Pons (tissue), 1 donor: ENCODE results near the gene ZSWIM9.

Experiments used
- DNase-seq: peaks from one replicate; pipeline ENCODE4 v3.0.0-alpha.2; 2016; ENCODE audit warnings: low spot score

The ZSWIM9 gene

DNA sequence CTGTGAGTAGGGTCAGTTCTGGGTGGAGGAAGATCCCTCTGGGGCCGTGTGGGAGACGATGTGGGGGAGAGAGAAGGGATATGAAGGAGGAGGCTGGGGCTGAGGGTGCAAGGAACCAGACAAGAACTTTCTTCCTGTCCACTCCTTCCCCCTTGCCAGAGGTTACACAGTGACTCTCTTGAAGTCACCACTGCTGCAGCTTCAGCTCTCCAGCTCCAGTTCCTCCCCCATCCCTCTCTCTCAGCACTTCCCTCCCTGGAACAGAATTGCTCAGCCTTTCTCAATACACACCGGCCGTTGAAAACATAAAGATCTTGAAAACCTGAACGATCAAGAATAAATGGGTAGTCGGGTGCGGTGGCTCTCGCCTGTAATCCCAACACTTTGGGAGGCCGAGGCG, 5.1 kb downstream of the ZSWIM9 start:
- DNase-seq = no peak

DNA sequence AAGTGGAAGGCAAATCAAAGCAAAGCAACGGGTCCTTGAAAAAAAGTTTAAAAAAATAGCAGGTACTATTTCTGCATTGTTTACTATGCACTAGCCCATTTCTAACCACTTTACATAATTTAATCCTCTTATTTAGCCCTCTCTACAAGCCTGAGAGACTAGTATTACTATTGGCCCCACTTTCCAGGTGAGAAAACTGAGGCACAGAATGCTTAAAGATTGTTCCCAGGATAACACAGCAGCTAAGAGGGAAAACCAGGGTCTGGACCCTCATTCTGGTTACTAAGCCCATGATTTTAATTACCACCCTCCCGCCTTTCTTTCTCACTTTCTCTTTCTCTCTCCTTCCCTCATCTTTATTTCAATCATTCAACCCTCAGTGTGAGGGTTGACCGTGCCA, 5.7 kb downstream of the ZSWIM9 start:
- DNase-seq = no peak

DNA sequence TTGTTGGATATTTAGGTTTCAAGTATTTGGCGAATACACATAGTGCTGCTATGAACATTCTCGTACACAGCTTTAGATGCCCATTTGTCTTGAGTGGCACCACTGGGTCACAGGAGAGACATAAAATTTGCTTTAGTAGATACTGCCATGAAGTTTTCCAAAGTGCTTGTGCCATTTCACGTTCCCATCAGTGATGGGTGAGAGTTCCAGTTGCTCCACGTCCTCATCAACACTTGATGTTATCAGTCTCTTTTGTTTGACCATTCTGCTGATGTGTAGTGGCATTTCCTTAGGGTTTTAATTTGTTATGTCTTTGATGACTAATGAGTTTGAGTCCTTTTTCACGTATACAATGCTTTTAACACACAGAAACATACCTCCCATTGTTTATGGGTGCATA, 11.0 kb downstream of the ZSWIM9 start:
- no peak for DNase-seq

DNA sequence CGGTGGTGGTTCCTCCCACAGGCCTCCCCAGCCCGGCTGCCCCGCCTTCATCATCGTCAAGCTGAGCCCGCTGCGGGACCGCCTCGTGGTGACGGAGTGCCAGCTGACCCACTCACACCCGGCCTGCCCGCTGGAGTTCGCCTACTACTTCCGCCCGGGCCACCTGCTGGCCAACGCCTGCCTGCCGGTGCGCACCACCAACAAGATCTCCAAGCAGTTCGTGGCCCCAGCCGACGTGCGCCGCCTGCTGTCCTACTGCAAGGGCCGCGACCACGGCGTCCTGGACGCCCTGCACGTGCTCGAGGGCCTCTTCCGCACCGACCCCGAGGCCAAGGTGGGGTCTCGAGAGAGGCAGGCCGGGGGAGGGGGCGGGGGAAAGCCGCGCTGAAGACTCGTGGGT, 12.0 kb downstream of the ZSWIM9 start:
- DNase-seq = no peak

DNA sequence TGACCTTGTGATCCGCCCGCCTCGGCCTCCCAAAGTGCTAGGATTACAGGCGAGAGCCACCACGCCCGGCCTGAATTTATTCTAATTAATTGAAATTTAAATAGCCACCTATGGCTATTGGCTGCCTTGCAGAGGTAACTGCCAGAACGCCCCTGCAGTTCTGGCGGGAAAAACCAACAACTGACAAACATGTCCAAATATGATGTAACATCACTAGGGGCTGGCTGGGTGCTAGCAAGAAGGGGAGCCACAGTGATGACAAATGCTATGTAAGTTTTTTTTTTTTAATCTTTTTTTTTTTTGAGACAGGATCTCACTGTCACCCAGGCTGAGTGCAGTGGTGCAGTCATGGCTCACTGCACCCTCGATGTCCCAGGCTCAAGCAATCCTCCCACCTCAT, 12.9 kb downstream of the ZSWIM9 start:
- no peak for DNase-seq

DNA sequence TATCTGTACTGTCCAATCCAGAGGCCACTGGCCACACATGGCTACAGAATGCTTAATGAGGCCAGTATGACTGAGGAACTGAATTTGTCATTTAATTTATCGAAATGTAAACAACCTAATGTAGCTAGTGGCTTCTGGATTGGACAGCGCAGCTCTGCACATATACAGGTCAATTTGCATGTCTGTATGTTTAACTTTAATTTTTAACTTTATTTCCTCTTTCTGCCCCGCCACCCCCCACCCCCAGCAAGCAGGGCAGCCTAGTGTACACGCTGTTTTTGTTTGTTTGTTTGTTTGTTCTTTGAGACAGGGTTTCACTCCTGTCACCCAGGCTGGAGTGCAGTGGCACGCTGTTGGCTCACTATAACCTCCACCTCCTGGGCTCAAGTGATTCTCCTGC, 15.5 kb downstream of the ZSWIM9 start:
- DNase-seq = no peak

DNA sequence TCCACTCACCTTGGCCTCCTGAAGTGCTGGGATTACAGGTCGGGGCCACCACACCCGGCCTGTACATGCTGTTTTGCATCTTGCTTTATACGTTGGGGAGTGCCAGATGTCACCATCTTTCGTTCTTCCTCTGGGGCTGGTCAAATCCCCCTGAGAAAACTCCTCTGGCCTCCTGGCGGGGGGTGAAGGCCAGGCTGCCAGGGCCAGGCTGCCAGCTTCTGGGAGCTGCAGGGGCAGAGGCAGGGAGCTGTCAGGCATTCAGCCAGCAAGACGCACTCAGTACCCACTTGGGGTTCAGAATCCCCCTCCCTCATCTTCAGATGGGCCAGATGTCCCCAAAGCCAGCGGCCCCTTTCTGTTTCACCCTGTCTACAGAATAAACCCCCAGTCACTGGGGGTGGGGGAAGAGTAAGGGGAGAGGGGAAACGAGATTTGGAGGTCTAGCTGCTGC, 16.1 kb downstream of the ZSWIM9 start:
- no peak for DNase-seq

DNA sequence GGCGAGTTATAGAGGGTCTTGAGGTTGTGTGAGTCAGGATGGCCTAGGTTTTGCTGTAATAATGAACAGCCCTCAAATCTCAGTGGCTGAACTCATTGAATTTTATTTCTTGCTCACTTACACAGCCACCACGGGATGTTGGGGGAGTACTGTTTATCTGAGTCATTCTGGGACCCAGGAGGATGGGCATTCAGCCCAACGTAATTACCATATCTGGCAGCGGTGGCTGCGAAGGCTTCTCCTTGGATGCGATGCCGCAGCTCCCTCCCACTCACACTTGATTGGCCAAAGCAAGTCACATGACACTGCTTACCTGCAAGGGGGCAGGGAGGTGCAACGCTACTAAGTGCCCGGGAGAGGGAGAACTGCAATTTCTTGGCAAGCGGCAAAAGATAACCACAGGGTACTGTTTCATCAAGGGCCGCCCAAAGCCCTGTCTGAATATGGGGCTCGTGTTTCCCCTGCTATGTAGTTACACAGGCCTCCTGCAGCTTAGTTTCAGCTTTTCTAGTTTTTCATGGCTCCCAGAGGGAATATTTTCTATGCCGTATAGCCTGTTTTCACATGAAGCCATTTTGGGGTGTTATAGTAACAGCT, 19.9 kb downstream of the ZSWIM9 start:
- DNase-seq = peak; percentile 50

DNA sequence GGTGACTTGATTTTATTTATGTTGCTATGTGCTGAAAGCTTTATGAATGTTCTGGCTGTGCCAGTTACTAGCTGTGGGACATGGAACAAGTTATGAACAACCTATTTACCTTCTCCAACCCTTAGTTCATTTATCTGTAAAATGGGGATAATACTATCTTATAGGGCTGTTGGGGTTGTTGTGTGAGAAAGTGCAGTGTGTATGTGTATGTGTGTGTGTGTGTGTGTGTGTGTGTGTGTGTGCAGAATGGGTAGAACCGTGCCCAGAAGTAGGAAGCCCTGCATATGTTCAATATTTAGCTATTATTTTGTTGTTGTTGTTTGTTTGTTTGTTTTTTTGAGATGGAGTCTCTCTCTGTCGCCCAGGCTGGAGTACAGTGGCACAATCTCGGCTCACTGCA, 20.4 kb downstream of the ZSWIM9 start:
- DNase-seq = no peak

DNA sequence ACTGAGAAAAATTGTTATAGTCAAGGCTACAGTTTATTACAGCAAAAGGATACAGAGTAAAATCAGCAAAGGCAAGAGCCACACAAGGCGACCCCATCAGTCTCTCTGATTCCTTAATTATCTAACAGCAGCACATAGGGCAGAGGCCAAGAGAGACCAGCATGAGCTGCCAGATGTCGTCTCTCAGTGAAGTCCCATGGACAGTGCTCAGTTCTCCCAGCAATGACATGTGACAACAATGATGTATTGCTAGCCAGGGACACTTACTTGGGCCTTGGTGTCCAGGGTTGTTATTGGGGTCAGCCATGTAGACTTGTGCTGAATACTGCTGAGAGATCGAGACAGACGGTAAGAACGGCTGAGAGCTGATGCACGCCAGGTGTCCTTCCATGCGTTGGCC, 22.3 kb downstream of the ZSWIM9 start:
- peak; percentile 50 for DNase-seq

DNA sequence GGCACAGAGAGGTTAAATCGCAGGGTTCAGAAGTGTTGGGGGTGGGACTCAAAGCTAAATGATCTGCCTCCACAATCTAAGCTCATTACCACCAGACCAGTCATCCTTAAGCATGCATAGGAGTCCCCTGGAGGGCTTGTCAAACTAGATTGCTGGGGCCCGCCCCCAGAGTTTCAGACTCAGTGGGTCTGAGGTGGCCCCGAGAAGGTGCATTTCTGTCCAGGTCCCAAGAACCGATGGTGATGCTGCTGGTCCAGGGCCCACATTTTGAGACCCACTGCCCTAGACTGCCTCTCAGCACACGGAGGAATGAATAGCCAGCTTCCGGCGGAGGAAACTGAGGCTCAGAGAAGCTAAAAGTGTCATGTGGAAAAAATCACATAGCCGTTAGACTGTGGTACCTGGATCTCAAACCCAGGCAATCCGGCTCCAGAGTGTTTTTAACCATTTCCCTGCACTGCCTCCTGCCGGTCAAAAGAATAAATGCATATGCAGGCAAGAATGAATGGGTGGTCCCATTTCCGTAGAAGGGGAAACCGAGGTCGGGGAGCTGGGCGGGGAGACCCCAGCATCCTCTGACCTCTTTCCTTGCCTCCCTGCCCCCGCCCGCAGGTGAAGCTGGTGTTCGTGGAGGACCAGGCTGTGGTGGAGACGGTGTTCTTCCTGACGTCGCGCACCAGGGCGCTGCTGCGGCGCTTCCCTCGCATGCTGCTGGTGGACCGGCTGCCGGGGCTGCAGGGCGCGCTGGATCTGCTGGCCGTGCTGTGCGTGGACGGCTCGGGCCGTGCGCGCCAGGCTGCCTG, 23.8 kb downstream of the ZSWIM9 start:
- no peak for DNase-seq

DNA sequence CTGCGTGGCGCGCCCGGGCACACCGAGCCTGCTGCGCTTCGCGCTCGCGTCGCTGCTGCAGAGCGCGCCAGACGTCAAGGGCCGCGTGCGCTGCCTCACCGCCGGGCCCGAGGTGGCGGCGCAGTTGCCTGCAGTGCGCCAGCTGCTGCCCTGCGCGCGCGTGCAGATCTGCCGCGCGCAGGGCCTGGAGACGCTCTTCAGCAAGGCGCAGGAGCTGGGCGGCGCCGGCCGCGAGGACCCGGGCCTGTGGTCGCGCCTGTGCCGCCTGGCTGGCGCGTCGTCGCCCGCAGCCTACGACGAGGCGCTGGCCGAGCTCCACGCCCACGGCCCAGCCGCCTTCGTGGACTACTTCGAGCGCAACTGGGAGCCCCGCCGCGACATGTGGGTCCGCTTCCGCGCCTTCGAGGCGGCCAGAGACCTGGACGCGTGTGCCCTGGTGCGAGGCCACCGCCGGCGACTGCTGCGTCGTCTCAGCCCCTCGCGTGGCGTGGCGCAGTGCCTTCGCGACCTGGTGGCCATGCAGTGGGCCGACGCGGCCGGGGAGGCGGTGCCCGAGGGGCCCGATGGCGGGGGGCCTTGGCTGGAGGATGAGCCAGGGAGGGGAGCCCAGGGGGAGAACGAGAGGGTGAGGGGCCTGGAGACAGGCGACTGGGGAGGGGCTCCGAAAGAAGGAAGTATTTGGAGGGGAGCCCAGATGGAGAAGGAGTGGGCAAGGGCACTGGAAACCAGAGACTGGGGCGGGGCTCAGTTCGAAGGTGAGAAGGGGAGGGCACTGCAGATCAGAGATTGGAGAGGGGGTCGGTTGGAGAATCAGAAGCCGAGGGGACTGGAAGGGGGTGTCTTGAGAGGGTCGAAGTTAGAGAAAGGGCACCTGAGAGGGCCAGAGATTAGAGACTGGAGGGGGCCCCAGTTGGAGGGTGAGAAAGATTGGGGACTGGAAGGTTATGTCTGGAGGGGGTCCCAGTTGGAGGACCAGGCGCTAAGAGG, 24.7 kb downstream of the ZSWIM9 start:
- no peak for DNase-seq

DNA sequence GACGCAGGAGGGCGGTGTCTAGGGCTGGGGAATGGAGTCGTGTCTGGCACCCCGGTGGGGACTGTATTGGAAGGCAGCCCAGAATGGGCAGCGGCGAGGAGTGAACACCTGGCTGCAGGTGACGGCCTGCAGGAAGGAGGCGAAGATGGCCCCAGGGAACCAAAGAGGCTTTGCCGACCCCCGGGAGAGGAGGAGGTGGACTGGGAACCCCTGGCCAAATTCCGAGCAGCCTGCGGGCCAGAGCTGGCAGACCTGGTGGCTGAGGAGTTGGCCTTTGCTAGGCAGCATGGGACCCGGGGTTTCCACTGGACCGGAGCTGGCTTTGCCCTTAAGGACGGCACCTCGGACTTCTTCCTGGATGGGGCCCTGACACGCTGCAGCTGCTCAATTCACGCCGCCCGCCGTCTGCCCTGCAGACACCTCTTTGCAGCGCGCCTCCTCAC, 25.9 kb downstream of the ZSWIM9 start:
- DNase-seq = no peak

DNA sequence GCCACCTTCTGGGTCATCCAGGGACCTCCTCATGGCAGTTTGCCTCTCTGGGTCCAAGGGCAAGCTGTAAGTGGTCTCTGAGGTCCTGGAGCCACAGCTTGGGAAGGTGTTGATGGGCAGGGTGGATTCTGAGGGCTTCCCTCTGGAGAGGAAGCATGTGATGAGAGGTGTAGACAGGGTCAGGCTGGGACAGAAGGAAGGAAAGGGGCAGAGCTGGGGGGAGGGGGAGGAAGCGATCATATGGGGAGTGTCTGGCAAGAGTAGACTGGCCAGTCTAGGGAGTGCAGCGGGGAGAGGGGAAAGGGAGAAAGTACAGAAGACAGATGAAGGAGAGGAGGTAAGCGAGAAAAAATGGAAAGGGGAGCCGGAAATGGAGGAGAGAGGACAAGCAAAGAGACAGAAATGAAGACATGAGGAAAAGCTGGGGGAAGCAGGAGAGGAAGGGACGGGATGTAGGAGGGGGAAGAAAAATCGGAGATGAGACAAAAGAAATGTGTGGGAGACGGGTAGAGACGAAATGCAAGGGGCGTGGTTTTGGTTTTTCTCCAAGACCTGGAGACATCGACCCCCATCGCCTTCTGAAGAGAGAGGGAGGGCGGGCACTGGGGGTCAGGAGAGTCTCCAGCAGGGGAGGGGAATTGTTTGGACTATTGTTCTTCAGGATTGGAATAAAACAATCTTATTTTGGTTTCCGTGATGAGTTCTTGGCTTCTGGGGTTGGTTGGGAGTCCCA, 26.6 kb downstream of the ZSWIM9 start:
- no peak for DNase-seq

DNA sequence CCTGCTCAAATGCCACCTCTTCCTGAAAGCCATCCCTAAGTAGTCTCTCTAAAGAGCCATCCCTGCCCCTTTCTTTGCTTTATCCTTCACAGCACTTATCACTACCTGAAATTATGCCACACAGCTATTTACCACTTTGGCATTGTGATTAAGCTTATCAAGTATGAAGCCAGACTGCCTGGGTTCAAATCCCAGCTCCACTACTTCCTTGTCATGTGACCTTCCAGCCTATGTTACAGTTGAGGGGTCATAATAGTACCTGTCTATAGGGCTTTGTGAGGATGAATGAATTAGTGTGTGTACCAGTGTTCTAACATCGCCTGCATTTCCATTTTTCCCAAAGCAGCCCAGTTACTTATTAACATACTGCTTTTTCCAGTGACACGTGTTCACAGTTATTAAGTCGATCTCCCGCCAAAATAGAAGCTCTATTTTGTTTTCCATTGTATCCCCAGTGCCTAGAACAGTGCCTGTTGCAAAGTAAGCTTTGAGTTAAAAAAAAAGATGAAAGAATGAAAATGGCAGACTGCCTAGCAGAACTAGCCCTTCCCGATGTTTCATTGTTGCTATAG, 32.8 kb downstream of the ZSWIM9 start:
- no peak for DNase-seq

DNA sequence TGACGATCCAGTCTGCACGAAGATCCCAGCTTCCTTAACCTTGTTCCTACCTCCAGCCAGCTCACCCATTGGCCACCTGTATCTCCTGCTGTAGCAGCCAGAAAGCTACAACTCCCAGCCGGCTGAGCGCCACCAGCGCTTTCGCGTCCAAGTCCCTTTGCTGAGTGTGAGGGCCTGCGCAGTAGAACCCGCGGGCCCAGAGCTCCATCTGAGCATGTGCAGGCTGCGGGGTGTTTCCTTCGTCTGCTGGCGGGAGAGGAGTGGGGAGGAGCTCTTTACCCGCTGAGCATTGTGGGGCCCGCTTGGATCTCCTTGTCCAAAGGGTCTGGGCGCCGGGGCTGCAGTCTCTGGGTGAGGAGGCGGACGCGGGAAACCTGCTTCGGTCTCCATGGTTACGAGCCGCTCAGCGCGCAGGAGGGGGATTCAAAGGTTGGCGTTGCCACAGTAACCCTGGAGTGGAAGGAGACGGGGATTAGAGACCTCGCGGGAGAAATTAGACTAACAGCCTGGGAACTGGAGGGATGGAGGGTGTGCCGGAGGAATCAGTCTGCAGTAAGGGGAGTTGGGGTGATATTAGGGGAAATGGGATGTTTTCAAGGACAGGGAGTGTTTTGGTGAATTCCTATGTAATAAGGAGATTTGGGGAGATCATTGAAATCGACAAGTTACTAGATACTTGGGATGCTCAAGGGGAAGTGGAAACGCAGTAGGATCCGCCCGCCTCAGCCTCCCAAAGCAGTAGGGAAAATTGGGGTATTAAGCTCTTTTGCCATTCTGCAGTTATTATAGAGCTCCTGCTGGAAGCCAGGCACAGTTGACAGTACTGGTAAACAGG, 33.5 kb downstream of the ZSWIM9 start:
- peak; percentile 97 for DNase-seq

DNA sequence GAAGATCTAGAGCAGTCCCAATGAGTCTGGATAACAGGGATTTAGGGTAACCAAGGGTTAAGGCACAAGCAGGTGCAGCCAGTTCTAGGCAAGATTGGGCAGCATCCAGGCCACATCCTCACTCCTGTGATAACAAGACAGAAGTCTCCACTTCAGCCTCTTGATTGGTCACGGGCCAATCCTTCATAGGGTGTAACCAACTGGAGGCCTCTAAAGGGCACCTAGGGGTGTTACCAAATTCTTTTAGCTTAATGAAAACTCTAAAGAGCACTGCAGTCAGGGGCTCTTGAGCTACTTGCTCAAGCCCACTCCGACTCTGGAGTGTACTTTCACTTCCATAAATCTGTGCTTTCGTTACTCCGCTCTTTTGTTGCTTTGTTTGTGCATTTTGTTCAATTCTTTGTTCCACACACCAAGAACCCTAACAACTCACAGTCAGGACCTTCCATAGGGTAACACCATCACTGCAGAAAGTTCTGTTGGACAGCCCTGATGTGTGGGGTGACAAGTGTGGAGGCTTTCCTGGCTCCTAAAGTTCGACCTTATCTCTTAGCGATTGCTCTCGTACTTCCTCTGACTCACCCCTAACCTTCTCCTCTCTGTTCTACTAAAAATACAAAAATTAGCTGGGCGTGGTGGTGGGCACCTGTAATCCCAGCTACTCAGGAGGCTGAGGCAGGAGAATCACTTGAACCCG, 36.1 kb downstream of the ZSWIM9 start:
- DNase-seq = no peak

DNA sequence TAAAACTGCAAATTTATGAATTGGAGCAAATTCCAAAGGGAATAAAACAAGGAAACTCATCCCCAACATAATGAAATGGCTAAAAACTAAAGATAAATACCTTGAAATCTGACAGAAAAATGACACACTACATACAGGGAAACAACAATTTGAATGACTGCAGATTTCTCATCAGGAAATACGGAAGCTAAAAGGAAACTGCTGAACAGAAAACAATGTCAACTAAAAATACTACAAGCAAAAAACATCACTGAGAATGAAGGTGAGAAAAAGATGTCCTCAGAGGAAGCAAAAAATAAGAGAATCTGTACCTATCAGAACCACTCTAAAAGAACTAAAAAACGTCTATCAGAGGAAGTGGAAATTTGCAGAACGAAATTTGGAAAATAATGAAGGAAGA, 39.5 kb downstream of the ZSWIM9 start:
- DNase-seq = no peak

DNA sequence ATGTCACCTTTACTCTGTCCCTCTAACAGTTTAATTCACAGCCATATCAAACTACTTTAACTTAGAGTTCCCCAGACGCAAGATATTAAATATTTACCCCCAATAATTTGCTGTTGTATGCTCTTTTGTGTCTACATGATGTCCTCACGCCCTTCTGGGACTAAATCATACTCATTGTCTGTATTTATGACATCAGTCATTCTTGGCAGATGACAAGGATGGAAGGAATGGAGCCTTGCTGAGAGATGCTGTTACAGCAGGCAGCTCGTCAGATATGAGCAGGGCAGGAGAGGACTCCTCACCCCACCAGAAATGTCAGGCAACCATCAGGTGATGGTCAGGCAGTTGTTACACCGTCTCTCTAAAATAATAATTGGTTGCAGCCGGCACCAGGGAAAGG, 43.5 kb downstream of the ZSWIM9 start:
- DNase-seq = no peak

DNA sequence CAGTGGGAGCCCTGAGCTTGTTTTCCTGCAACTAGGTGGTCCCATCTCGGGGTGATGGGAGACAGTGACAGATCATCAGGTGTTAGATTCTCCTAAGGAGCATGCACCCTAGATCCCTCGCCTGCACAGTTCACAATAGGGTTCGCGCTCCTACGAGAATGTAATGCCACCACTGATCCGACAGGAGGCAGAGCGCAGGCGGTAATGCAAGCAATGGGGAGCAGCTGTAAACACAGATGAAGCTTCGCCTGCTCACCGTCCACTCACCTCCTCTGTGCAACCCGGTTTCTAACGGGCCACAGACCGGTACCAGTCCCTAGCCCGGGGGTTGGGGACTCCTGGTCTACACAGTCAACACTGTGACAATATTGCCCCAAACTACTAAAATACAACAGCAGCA, 46.5 kb downstream of the ZSWIM9 start:
- no peak for DNase-seq
